GM12878 (cell line): Measurements from ENCODE around the gene DNAJC7. TPM values are rescaled to one million over a fixed set of nuclear protein-coding genes. Genes with fewer than 3 reads are reported as not detected.

ENCODE experiments used
- ATAC-seq: fragments of 200-7000 bp; cut with Tn5 transposase; 3 replicates; pipeline ENCODE4 v1.9.1; 2020; ENCODE audit warnings: mild to moderate bottlenecking, moderate library complexity
- BruUV-seq: library from RNA; stranded (reverse); fragments of 400-500 nt; replicated peaks from 2 replicates; lab custom pipeline; 2021; lab: Mats Ljungman, UMichigan
- CTCF ChIA-PET: fragments of 300-600 bp; sonication (Branson Sonifier 250); formaldehyde crosslinking; extraction: SDS; loops from one replicate; lab custom pipeline; 2021; ENCODE audit warnings: inconsistent platforms; lab: Yijun Ruan, JAX
- POLR2A ChIA-PET: fragments of 350-600 bp; formaldehyde crosslinking; extraction: SDS; loops from one replicate; lab custom pipeline; 2021; ENCODE audit warnings: inconsistent platforms; lab: Charles Lee
- RAD21 ChIA-PET: fragments of 300-600 bp; sonication (Branson Sonifier 250); formaldehyde crosslinking; loops from one replicate; lab custom pipeline; 2023; ENCODE audit warnings: antibody characterized with exemption; ENCODE audit not compliant: unreplicated experiment; lab: Charles Lee
- SMC1A ChIA-PET: fragments of 300-600 bp; sonication (Branson Sonifier 250); formaldehyde crosslinking; loops from one replicate; lab custom pipeline; 2023; ENCODE audit not compliant: unreplicated experiment, uncharacterized antibody; lab: Charles Lee
- DNase-seq: peaks from one replicate; pipeline ENCODE4 v3.0.0-alpha.2; 2011; ENCODE audit warnings: low read depth, low spot score
- FAIRE-seq: peaks from 3 replicates; lab custom pipeline; 2011; peaks lifted over from hg19 to GRCh38; lab: Jason Lieb, UNC
- H2AFZ ChIP-seq: 2 replicates; pipeline ENCODE4 v1.6.0; 2011; ENCODE audit warnings: low read depth, low read length, control low read depth; ENCODE audit not compliant: control insufficient read depth
- H3K27ac ChIP-seq: 2 replicates; pipeline ENCODE4 v1.5.1; 2011; ENCODE audit warnings: control low read depth; ENCODE audit not compliant: control insufficient read depth, insufficient read depth
- H3K27me3 ChIP-seq, 2 experiments: replicated peaks in 1 of 2; 2 replicates each; pipeline versions ENCODE4 v1.6.0 to v1.6.1; 2011; ENCODE audit warnings: low read length in 1 of 2; ENCODE audit not compliant: control insufficient read depth in 2 of 2, insufficient read depth in 2 of 2
- H3K36me3 ChIP-seq, 2 experiments: 2 replicates each; pipeline ENCODE4 v1.5.1; 2011; ENCODE audit warnings: low read length in 1 of 2; ENCODE audit not compliant: control insufficient read depth in 2 of 2, insufficient read depth in 2 of 2
- H3K4me1 ChIP-seq: 2 replicates; pipeline ENCODE4 v1.6.1; 2011; ENCODE audit warnings: mild to moderate bottlenecking, low read length, moderate library complexity, mixed read lengths; ENCODE audit not compliant: control insufficient read depth, insufficient read depth
- H3K4me2 ChIP-seq: 2 replicates; pipeline ENCODE4 v1.6.0; 2011; ENCODE audit warnings: control low read depth; ENCODE audit not compliant: control insufficient read depth, insufficient read depth
- H3K4me3 ChIP-seq: fragments of 200-600 bp; sonication (generic); 2 replicates; pipeline ENCODE4 v1.5.1; 2016
- H3K79me2 ChIP-seq: 2 replicates; pipeline ENCODE4 v1.6.0; 2011; ENCODE audit warnings: low read length; ENCODE audit not compliant: control insufficient read depth, insufficient read depth
- H3K9ac ChIP-seq: 2 replicates; pipeline ENCODE4 v1.8.0; 2011; ENCODE audit warnings: low read length, control low read depth, mixed read lengths; ENCODE audit not compliant: control insufficient read depth, insufficient read depth
- H3K9me3 ChIP-seq: replicated peaks from 3 replicates; pipeline ENCODE4 v1.5.1; 2011; ENCODE audit warnings: mild to moderate bottlenecking, low read length; ENCODE audit not compliant: control insufficient read depth, insufficient read depth
- H4K20me1 ChIP-seq: 2 replicates; pipeline ENCODE4 v1.6.0; 2011; ENCODE audit not compliant: control insufficient read depth, insufficient read depth
- CHD1 ChIP-seq: IDR thresholded peaks from 2 replicates; pipeline ENCODE4 v1.6.1; 2012; ENCODE audit warnings: low read depth, low read length, improper control_type of control experiment
- CREM ChIP-seq: IDR thresholded peaks from 2 replicates; pipeline ENCODE4 v1.6.1; 2014; ENCODE audit warnings: antibody characterized with exemption, low read depth
- ESRRA ChIP-seq: IDR thresholded peaks from 2 replicates; pipeline ENCODE4 v1.6.1; 2012; ENCODE audit warnings: mild to moderate bottlenecking, low read length, improper control_type of control experiment
- FOXM1 ChIP-seq: IDR thresholded peaks from 2 replicates; pipeline ENCODE4 v1.6.1; 2012; ENCODE audit warnings: low read depth, mild to moderate bottlenecking, inconsistent platforms, low read length, moderate library complexity
- GATAD2B ChIP-seq: fragments of 450-650 bp; conservative IDR thresholded peaks from 2 replicates; pipeline ENCODE4 v1.6.1; 2017; ENCODE audit warnings: low read depth, mild to moderate bottlenecking, moderate library complexity
- NFXL1 ChIP-seq: fragments of 450-650 bp; IDR thresholded peaks from 2 replicates; pipeline ENCODE4 v1.6.1; 2017; ENCODE audit warnings: antibody characterized with exemption, mild to moderate bottlenecking, borderline replicate concordance
- SIX5 ChIP-seq: IDR thresholded peaks from 2 replicates; pipeline ENCODE4 v1.6.1; 2011; ENCODE audit warnings: mild to moderate bottlenecking, low read depth, low read length, moderate library complexity; ENCODE audit not compliant: severe bottlenecking
- STAT1 ChIP-seq: fragments of 450-650 bp; conservative IDR thresholded peaks from 2 replicates; pipeline ENCODE4 v1.6.1; 2014; ENCODE audit warnings: antibody characterized with exemption, mild to moderate bottlenecking
- WRNIP1 ChIP-seq: IDR thresholded peaks from 2 replicates; pipeline ENCODE4 v1.6.1; 2011; ENCODE audit warnings: low read depth, low read length, improper control_type of control experiment, borderline replicate concordance
- ZNF384 ChIP-seq: IDR thresholded peaks from 2 replicates; pipeline ENCODE4 v1.6.1; 2012; ENCODE audit warnings: low read depth, mild to moderate bottlenecking, low read length, improper control_type of control experiment, borderline replicate concordance
- WGBS: methylation state at CpG from one replicate; pipeline ENCODE4 v1.1.6; 2016; ENCODE audit warnings: low lambda C conversion rate; ENCODE audit not compliant: insufficient replicate concordance, insufficient coverage; ENCODE audit errors: missing lambda C conversion rate; 5-methylcytosine and 5-hydroxymethylcytosine counted together
- in situ Hi-C: fragments of 300-500 bp; cut with MboI; formaldehyde crosslinking; loops from 9 replicates; pipeline ENCODE4 v1.14.3; 2018; ENCODE audit warnings: mixed read lengths
- intact Hi-C: fragments of 100-400 bp; cut with micrococcal nuclease; formaldehyde crosslinking; loops from one replicate; pipeline ENCODE4 v1.14.2; 2022; ENCODE audit not compliant: unreplicated experiment
- polyA plus RNA-seq, 11 experiments: library from polyadenylated mRNA; depleted of rRNA in 4 of 11; unstranded in 6 of 11; stranded (reverse) in 5 of 11; fragments of >200 nt; fragmentation: Nextera tagmentation in 4 of 11; fragmentation: Illumina TruSeq in 1 of 11; extraction: Ambion mirVana in 4 of 11; extraction: Trizol in 1 of 11; gene quantifications; 1 replicate in 1 of 11; 2 replicates in 10 of 11; pipeline versions ENCODE4 v1.2.1 to v1.2.3, GENCODE V29; 2011 to 2016; ENCODE audit warnings: inconsistent platforms in 2 of 11, missing spikeins in 2 of 11, low read depth in 1 of 11
- total RNA-seq, 4 experiments: library from RNA; depleted of rRNA in 3 of 4; stranded (reverse); fragments of >200 nt in 3 of 4; fragmentation: Illumina TruSeq in 1 of 4; extraction: Trizol in 1 of 4; gene quantifications; 2 replicates each; pipeline versions ENCODE4 v1.2.1 to v1.2.3, GENCODE V29; 2013 to 2021
- TF ChIP-seq, protein P1 (sequence below), 3 experiments: IDR thresholded peaks in 2 of 3; conservative IDR thresholded peaks in 1 of 3; 2 replicates each; pipeline ENCODE4 v1.5.1; 2011; ENCODE audit warnings: low read depth in 3 of 3, low read length in 3 of 3, mild to moderate bottlenecking in 3 of 3, control low read depth in 2 of 3, moderate library complexity in 2 of 3, inconsistent platforms in 1 of 3, mixed read lengths in 1 of 3; ENCODE audit not compliant: control insufficient read depth in 2 of 3, insufficient read depth in 1 of 3; ENCODE audit errors: extremely low read depth in 1 of 3
- TF ChIP-seq, protein P2 (sequence below): fragments of 450-650 bp; IDR thresholded peaks from 2 replicates; pipeline ENCODE4 v1.6.1; 2017; ENCODE audit warnings: borderline replicate concordance
- TF ChIP-seq, protein P3 (sequence below): fragments of 450-650 bp; IDR thresholded peaks from 2 replicates; pipeline ENCODE4 v1.6.1; 2017; ENCODE audit warnings: antibody characterized with exemption, mild to moderate bottlenecking, moderate library complexity

Gene DNAJC7
- total and polyA plus RNA-seq, 10 of the 15 experiments (the other 5 are each of a cell fraction or from before 2014, with no cell fraction given): 60.1 to 173 (median 94.9) TPM

DNA sequence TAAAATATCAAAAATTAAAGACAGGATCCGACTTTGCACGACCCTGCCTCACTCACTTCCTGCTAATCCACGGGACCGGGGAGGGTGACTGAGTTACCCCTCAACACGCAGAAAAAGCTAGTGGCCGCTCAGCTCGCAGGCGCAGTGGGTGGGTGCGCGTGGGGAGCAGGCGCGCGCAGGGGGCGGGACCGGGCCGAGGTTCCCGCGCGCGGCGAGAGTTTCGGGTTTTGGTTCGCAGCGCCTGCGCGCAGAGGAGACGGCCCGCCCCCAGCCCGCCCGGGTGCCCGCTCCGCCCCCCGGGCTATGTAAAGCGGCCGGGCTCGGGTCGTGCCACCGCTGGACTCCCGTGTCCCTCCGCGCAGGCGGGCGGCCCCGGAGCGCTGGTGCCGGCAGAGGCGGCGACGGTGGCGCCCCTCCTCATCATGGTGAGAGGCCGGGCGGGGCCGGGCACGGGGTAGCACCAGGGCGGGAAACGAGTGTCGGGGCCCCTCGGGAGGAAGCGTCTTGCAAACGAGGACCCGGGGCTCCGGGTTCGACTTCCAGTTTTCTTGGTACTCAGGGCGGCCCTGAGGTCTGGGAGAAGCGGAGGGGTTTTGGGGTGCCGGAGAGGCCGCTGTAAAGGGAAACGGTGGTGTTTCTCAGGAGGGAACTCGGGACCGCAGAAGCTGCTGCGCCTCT is 50.6 kb downstream of the DNAJC7 start, which contains the start of gene CNP (continued):
- TF ChIP-seq, protein P1, sequence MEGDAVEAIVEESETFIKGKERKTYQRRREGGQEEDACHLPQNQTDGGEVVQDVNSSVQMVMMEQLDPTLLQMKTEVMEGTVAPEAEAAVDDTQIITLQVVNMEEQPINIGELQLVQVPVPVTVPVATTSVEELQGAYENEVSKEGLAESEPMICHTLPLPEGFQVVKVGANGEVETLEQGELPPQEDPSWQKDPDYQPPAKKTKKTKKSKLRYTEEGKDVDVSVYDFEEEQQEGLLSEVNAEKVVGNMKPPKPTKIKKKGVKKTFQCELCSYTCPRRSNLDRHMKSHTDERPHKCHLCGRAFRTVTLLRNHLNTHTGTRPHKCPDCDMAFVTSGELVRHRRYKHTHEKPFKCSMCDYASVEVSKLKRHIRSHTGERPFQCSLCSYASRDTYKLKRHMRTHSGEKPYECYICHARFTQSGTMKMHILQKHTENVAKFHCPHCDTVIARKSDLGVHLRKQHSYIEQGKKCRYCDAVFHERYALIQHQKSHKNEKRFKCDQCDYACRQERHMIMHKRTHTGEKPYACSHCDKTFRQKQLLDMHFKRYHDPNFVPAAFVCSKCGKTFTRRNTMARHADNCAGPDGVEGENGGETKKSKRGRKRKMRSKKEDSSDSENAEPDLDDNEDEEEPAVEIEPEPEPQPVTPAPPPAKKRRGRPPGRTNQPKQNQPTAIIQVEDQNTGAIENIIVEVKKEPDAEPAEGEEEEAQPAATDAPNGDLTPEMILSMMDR (IDR thresholded peaks at IDR 0.05 in 2 of 3, conservative IDR thresholded peaks at IDR 0.05 in 1 of 3; ENCODE audit: control insufficient read depth in 2 of 3, extremely low read depth in 1 of 3, insufficient read depth in 1 of 3, low read depth in 3 of 3, low read length in 3 of 3): no peak
- TF ChIP-seq STAT1: no peak
- TF ChIP-seq ESRRA: no peak
- peak; percentile 77 for TF ChIP-seq GATAD2B
- TF ChIP-seq, all 136 proteins: peak for 40

DNA sequence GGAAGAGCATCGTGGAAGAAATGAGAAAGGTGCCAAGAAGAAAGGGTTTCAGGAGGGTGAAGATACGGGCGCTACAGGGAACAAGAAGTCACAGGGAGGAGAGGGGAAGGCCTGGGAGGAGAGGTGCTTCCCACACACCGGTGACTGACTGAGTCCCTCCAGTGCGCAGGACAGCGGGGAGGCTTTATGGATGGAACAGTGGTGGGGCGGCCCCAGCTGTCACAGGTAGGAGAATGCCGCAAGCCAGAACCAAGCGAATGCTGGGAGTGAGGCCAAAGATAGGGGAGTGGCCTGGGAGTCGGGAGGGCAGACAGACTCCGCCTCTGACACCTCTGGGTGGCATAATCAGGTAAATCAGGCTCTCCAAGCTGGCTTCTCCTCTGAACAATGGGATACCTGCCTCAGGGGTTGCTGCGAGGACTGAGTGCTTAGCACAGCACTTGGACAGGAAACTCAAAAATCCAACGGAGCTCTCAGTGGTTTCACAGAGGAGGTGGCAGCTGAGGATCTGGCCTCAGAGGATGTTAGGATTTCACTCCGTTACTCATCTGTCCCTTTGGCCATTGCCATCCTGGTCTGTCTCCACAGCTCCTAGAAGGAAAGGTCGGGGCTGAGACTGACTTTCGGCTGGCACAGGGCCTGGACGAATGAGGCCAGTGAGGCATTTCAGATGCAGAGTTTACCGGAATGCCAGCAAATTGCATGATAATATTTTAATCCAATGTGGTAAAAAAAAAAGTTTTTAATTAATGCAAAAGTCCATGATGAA is 51.4 kb downstream of the DNAJC7 start:
- peak overlapping the region; percentile 79 for H3K4me3 ChIP-seq
- peak overlapping the region; percentile 58 for H3K9ac ChIP-seq
- peak; percentile 76 for ATAC-seq
- CTCF ChIA-PET: interaction anchor here (0.5 to 9.4 kb wide), 19 partner anchors 11 to 289 kb away, joined by 3 to 116 read pairs (median 4); partner anchors contain the start of genes DHX58, DNAJC7, KAT2A and KCNH4
- intact Hi-C loops: loop anchor here (2.0 to 5.0 kb wide), 2 partner anchors 51 to 216 kb away; partner anchors contain the start of genes DNAJC7 and KCNH4
- RAD21 ChIA-PET: interaction anchor here (0.6 to 3.9 kb wide), 17 partner anchors 10 to 789 kb away, joined by 3 to 53 read pairs (median 4); partner anchors contain the start of genes ACLY, DHX58, DNAJC7 and KAT2A
- no peaks in the 10 kb centered on the region for H4K20me1 ChIP-seq
- H3K4me1 ChIP-seq: peaks cover 6% of the 10 kb centered on the region
- peak overlapping the region; percentile 91 for H3K4me2 ChIP-seq
- no peaks in the 10 kb centered on the region for H3K9me3 ChIP-seq
- TSS peak; percentile 52 for BruUV-seq
- peaks cover under 1 to 2% of the 10 kb centered on the region in 2 experiments; a peak in 3 of 4 replicates for H3K36me3 ChIP-seq
- peak; percentile 90 for FAIRE-seq
- DNase-seq: no peak
- H2AFZ ChIP-seq: peak overlapping the region; percentile 65
- H3K27ac ChIP-seq: peak overlapping the region; percentile 21
- in situ Hi-C loops: no loop called here
- SMC1A ChIA-PET: interaction anchor here (0.6 to 6.1 kb wide), 15 partner anchors 10 to 576 kb away, joined by 3 to 28 read pairs (median 5); partner anchors contain the start of genes DNAJC7, KAT2A, KCNH4 and NKIRAS2
- POLR2A ChIA-PET: interaction anchor here (0.5 to 2.3 kb wide), 21 partner anchors 8 to 1644 kb away, joined by 3 to 45 read pairs (median 5); partner anchors contain the start of genes DHX58, DNAJC7, NKIRAS2 and ODAD4
- 1% methylated on average over 18 of the region's 18 CpGs for WGBS
- no peaks in the 10 kb centered on the region for H3K27me3 ChIP-seq
- peaks cover 20% of the 10 kb centered on the region for H3K79me2 ChIP-seq
- TF ChIP-seq CREM (no peak), NFXL1 (no peak), WRNIP1 (no peak), SIX5 (no peak), FOXM1 (0 out of 2 replicates have a peak, but pooled peaks have one; percentile 31), ZNF384 (no peak), CHD1 (no peak)
- TF ChIP-seq, protein P2, sequence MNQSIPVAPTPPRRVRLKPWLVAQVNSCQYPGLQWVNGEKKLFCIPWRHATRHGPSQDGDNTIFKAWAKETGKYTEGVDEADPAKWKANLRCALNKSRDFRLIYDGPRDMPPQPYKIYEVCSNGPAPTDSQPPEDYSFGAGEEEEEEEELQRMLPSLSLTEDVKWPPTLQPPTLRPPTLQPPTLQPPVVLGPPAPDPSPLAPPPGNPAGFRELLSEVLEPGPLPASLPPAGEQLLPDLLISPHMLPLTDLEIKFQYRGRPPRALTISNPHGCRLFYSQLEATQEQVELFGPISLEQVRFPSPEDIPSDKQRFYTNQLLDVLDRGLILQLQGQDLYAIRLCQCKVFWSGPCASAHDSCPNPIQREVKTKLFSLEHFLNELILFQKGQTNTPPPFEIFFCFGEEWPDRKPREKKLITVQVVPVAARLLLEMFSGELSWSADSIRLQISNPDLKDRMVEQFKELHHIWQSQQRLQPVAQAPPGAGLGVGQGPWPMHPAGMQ: no peak
- TF ChIP-seq, protein P3, sequence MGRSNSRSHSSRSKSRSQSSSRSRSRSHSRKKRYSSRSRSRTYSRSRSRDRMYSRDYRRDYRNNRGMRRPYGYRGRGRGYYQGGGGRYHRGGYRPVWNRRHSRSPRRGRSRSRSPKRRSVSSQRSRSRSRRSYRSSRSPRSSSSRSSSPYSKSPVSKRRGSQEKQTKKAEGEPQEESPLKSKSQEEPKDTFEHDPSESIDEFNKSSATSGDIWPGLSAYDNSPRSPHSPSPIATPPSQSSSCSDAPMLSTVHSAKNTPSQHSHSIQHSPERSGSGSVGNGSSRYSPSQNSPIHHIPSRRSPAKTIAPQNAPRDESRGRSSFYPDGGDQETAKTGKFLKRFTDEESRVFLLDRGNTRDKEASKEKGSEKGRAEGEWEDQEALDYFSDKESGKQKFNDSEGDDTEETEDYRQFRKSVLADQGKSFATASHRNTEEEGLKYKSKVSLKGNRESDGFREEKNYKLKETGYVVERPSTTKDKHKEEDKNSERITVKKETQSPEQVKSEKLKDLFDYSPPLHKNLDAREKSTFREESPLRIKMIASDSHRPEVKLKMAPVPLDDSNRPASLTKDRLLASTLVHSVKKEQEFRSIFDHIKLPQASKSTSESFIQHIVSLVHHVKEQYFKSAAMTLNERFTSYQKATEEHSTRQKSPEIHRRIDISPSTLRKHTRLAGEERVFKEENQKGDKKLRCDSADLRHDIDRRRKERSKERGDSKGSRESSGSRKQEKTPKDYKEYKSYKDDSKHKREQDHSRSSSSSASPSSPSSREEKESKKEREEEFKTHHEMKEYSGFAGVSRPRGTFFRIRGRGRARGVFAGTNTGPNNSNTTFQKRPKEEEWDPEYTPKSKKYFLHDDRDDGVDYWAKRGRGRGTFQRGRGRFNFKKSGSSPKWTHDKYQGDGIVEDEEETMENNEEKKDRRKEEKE: no peak
